Sciatic nerve (tissue), 2 donors: ENCODE measurements around the gene CNKSR3. TPM values are rescaled to one million over a fixed set of nuclear protein-coding genes. Genes with fewer than 3 reads are reported as not detected.

Experiments used
- ATAC-seq: fragments of 200-7000 bp; cut with Tn5 transposase; one replicate; pipeline ENCODE4 v1.9.1; 2020; ENCODE audit warnings: mild to moderate bottlenecking, moderate library complexity
- DNase-seq: peaks from one replicate; pipeline ENCODE4 v3.0.0-alpha.2; 2020; ENCODE audit warnings: low spot score
- intact Hi-C: fragments of 100-400 bp; cut with DNase I; formaldehyde crosslinking; loops from one replicate; pipeline ENCODE4 v1.14.2; 2022
- total RNA-seq: library from RNA; stranded (reverse); fragmentation: NEBNext Ultra II Directional; extraction: Animal tissue kit (Norgen Biotek cat#: 25700); gene quantifications from one replicate; pipeline ENCODE4 v1.2.1, GENCODE V29; 2021
- donor health status: DM: no; HTN: no; CAD: no.
- donor health status: DM: no; HTN: no; CAD: no.

CNKSR3 gene
- total RNA-seq, 1 donor from 2014 or later: 22.2 TPM

GRCh38 chr6:154343473-154344308 is 166.8 kb downstream of the CNKSR3 start:
- DNase-seq: no peak
- no peak for ATAC-seq
- intact Hi-C loops: no loop called here

GRCh38 chr6:154341871-154342270 is 168.6 kb downstream of the CNKSR3 start:
- no peak for DNase-seq
- ATAC-seq: no peak
- intact Hi-C loops: no loop called here

GRCh38 chr6:154341336-154341735 is 169.1 kb downstream of the CNKSR3 start:
- ATAC-seq: no peak

More at GRCh38 chr6:154341336-154341735, 169.1 kb downstream of the CNKSR3 start:
- DNase-seq: no peak
- intact Hi-C loops: no loop called here

Other genes starting within 250 kb of the CNKSR3 start
- gene IPCEF1, start 153.9 kb downstream of the CNKSR3 start, total RNA-seq: 5.0 TPM
- 63.4 TPM for gene SCAF8, start 222.7 kb upstream of the CNKSR3 start, total RNA-seq